GM23338 (cell line): ENCODE results near the gene FBN3.

Source experiments
- CTCF ChIP-seq, 2 experiments: fragments of 200-600 bp in 1 of 2; sonication (generic) in 1 of 2; conservative IDR thresholded peaks; 2 replicates each; pipeline versions ENCODE4 v1.5.1 to v1.6.1; 2016 to 2017; ENCODE audit warnings: antibody characterized with exemption in 2 of 2, low read depth in 2 of 2, mild to moderate bottlenecking in 2 of 2, moderate library complexity in 1 of 2
- EZH2 ChIP-seq: fragments of 200-600 bp; sonication (generic); IDR thresholded peaks from one replicate; pipeline ENCODE4 v1.8.0; 2017; ENCODE audit warnings: antibody characterized with exemption, mild to moderate bottlenecking, low read depth; ENCODE audit not compliant: unreplicated experiment
- POLR2AphosphoS5 ChIP-seq: IDR thresholded peaks from 2 replicates; pipeline ENCODE4 v1.6.1; 2016; ENCODE audit warnings: antibody characterized with exemption, low read depth
- ZNF114 ChIP-seq: fragments of 250-450 bp; sonication (Bioruptor Pico); IDR thresholded peaks from 2 replicates; pipeline ENCODE4 v1.5.0; 2020; ENCODE audit warnings: mild to moderate bottlenecking, moderate library complexity

DNA sequence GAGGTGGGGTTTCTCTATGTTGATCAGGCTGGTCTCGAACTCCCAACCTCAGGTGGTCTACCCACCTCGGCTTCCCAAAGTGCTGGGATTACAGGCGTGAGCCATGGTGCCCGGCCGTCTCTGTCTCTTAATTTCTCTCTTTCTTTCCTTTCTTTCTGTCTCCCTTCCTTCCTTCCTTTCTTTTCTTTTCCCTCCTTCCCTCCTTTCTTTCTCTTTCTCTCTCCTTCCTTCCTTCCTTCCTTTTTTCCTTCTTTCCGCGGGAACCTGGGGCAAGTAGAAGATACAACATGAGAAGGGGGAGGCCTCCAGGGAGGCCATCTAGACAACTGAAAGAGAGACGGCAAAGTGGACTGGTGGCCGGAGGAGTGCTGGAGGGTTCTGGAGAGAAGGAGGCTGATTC is 128.7 kb downstream of the FBN3 start:
- TF ChIP-seq EZH2 (no peak), CTCF (conservative IDR thresholded peaks at IDR 0.05; ENCODE audit: low read depth in 2 of 2) (no peak), POLR2AphosphoS5 (no peak), ZNF114 (CRISPR knock-in tag) (no peak)
